HG02623 (cell line): Measurements from ENCODE around the gene ANKRD53.

ENCODE experiments used
- ATAC-seq: cut with Tn5 transposase; IDR thresholded peaks from one replicate; pipeline ENCODE4 v1.9.1; 2021; ENCODE audit warnings: moderate library complexity; ENCODE audit not compliant: unreplicated experiment

ANKRD53 gene, protein sequence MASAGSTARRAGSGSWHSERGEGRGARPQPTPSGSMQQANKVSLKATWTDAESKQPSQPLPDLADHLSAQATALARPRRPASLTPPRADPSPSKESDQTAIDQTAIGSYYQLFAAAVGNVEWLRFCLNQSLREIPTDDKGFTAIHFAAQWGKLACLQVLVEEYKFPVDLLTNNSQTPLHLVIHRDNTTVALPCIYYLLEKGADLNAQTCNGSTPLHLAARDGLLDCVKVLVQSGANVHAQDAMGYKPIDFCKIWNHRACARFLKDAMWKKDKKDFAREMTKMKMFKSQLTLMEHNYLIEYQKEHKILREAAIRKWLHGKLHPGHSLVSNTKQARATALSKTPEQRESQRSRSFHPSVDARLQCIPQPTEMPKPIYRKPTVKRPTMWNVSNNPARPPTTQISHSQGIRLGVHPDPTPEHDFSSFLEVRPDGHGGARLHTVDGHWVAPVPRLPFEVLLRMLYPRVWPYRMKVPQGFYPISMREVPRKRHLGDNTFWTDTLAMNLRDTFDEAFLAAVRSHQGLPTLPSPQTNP

DNA sequence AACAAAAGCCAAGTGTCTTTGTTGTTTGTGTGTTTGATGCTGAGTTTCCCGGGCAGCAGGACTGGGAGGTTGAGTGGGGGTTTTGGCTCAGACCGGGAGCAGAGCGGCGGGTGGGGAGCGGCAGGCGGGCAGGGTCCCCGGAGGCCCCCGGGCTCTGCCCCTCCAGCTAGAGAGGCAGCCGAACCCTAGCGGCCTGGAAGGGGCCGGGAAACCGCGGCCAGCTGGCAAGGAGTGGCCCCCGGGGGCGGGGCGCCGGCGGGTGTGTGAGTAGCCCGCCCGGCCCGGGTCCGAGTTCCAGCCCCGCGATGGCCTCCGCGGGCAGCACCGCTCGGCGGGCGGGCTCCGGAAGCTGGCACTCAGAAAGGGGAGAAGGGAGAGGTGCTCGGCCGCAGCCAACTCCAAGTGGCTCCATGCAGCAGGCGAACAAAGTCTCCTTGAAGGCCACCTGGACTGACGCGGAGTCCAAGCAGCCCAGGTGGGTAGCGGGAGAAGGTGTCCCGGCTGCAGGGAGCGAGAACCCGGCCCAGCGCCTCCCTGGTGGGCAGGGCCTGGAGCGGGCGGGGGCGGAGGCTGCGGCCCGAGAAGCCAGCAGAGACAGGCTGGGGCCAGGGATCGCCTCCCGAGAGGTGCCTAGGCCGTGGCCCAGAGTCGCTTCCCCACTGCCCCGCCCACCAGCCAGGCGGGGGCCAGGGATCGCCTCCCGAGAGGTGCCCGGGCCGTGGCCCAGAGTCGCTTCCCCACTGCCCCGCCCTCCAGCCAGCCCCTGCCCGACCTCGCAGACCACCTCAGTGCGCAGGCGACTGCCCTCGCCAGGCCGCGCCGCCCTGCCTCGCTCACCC lies at the start of gene ANKRD53:
Gene ANKRD53 (plus strand): TSS at position 290 of the 839 bp plus-strand sequence. CDS start 16 bp downstream, at position 306.
- ATAC-seq, result no peak

DNA sequence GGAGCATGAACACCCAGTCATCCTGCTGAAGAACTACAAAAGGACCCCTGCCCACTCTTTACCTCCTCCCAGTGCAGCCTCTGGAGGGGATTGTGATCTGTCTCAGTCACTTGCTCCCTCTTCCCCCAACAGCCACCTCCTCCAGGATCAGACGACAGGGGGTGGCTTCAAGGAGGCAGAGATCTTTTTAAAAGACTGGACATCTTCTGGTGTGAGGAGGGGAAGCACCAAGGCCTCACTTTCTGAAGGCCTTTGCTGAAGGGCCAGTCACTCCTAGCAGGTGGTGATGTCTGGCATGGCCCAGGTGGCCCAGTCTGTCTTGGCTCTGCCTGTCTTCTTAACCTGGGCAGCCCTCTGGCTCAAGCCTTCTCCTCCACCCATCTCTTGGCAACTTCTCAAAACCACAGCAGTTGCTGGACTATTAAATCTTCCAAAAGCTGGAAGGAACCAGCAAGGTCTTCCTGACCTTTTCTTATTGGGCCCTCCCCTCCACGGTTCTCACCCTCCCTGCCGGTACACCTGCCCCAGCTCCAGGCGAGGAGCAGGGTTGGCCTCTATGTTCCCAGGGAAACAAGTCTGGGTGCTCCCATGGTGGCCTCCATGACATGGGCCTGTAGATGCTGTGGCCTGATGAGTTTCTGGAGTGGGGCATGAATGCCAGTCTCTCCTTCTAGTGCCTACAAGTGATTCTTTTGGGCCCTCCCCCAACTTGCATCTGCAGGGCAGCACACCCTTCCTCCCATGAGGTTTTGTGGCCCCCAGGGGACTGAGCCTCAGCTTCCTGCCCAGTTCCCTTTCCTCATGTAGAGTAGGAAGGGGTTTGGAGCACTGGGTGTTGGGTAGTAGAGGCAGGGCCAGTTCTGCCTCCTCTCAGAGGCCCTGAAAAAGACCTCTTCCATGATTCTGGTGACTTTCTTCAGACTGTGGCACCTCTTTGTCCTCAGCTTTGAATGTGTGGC lies 47.8 kb upstream of the ANKRD53 start:
- no peak for ATAC-seq

DNA sequence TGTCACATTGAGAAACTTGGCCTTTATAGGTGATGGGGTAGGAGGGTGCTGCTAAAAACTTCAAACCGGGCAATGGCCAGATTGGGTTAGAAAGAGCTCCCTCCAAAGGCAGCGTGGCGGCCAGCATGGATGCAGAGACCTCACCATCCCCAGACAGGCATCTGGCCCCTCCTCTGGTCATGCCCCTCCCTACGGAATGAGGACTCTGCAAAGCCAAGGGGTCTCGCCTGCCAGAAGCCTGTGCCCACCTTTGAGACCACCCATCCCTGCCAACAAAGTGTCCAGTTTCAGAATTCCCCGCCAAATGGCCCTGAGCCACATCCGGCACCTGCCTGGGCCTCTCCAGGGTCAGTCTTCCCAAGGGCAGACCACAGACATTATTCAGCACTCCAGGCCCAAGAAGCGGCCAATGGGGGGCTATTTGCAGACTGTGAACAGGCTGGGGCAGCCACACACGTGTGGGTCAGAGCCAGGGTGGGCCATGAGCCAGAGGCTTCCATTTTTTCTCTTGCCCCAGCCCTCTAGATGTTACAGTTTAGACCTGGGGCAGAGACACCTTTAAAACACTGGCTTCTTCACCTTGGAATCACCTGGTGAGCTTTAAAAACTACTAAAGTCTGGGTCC lies 46.9 kb upstream of the ANKRD53 start:
- no peak for ATAC-seq

DNA sequence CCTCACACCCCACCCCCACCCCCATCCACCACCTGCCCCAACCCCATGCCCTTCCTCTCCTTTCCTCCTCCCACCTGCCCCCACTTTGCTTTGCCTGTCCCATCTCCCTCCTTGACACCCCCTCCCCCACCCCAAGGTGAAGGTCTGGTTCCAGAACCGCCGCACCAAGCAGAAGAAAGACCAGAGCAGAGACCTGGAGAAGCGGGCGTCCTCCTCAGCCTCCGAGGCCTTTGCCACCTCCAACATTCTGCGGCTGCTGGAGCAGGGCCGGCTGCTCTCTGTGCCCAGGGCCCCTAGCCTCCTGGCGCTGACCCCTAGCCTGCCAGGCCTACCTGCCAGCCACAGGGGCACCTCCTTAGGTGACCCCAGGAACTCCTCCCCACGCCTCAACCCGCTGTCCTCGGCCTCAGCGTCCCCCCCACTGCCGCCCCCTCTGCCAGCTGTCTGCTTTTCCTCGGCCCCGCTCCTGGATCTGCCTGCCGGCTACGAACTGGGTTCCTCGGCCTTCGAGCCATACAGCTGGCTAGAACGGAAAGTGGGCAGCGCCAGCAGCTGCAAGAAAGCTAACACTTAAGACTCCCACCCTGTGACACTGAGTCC lies 45.7 kb upstream of the ANKRD53 start:
- no peak for ATAC-seq

DNA sequence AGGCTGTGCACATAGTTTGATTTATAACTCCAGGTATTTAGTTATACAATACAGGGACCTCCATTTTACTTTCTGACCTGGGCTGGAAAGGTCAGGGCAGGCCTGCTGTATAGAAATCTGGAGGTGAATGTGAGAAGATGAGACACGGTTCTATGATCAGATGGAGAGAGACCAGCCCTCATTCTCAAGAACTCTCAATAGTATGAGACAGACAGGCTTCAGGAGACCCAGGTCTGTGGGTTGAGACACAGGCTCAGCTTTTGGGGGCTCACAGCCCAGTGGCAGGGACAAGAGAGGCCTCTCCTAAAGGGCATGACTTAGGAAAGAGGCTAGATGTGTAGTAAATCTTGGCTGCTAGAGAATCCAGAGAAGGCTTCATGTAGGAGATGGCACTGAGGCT lies 43.4 kb upstream of the ANKRD53 start:
- ATAC-seq, result no peak

DNA sequence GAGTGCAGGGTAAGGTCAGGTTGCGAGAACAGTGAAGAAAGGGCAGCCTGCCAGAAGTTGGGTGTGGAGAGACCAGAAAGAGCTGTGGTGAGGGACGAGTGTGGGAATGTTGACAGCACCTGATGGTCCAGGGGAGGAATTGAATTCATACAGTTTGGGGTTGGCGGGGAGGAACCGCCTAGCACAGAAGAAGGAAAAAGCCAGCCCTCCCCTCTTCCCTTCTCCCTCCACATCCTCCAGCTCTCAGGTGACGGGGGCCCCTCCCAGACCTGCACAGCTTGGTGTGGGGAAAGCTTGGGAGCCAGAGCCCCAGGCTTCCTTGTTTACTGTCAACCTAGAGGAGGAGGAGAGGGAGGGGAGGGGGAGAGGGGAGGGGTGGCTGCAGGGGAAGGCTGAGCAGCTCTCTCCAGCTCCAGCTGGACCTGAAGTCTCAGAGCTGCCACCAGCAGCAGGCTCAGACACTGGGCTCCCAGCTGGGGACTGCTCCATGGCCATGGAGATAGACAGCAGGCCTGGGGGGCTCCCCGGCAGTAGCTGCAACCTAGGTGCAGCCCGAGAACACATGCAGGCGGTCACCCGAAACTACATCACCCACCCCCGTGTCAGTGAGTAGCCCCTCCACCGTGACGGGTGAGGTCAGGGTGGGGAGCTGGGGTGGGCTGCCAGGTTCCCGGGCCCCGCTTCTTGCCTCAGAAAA lies 42.8 kb upstream of the ANKRD53 start, which contains the start of gene ATP6V1B1:
Gene ATP6V1B1 (plus strand): TSS at position 433 of the 697 bp plus-strand sequence. CDS start 55 bp downstream, at position 488.
- no peak for ATAC-seq

DNA sequence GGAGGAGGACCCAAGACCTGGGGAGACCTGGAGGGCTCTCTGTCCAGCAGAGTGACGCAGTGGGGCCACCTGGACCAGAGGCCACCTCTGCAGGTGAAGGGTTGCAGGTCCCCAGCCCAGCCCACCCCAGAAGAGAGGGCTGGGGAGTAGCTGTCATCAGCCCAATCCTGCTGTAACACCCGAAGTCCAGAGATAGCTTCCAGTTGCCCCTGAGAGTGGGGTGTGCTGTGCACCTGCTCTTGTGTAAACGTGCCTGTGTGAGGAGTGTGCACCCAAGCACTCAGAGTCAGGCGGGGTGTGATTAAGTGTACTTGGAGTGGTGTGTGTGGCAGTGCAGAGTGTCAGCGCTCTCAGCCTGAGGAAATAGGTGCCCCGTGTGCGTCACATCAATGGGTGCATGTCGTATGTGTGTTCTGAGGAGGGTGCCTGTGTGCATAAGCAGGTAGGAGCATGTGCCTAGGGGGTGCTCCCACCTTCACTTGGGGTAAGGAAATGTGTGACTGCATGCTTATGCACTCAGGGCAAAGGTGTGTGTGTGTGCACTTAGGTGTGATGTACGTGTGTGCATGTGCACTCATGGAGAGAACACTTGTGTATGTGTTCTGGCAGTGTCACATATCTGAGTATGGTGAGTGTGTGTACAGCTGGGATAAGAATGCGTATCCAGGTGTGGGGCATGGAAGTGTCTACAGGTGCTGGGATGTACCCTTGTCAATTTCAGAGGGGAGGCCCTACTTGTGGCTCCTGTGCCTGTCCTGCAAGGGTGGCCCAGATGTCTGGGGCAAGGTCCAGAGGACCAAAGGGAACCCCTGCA lies 42.1 kb upstream of the ANKRD53 start:
- no peak for ATAC-seq

DNA sequence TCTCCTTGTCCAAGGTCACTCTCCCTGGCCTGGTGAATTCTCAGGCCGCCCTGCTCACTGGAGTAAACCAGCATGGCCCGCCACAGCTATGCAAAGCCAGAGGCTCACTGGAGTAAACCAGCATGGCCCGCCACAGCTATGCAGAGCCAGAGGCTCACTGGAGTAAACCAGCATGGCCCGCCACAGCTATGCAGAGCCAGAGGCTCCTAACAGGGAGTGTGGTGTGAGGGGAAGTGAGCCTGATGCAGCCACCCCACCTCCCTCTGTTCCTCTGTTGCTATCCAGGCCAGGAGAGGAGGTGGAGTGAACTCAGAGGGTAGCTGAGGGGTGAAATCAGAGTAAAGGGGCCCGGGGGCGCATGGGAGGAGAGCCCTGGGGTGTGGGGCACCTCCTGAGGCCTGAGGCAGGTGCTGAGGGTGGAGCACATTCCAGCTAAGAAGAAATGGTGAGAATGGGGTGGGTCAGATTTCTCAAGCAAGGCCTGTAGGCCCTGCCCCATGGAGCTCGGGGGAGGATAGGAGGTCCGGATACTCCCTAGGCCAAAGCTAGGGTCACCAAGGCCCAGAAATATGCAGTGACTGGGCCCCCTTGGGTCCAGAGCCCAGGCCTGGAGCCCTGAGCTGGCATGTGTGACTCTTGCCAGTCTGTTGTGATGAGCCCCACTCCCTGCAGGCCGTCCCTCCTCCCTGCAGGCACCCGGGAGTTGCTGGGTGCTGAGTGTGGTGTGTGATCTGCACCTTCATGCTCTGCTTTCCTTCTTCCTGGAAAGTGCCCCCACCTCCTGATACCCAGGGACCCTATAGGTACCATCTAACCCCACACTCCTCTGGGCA lies 41.2 kb upstream of the ANKRD53 start:
- no peak for ATAC-seq

DNA sequence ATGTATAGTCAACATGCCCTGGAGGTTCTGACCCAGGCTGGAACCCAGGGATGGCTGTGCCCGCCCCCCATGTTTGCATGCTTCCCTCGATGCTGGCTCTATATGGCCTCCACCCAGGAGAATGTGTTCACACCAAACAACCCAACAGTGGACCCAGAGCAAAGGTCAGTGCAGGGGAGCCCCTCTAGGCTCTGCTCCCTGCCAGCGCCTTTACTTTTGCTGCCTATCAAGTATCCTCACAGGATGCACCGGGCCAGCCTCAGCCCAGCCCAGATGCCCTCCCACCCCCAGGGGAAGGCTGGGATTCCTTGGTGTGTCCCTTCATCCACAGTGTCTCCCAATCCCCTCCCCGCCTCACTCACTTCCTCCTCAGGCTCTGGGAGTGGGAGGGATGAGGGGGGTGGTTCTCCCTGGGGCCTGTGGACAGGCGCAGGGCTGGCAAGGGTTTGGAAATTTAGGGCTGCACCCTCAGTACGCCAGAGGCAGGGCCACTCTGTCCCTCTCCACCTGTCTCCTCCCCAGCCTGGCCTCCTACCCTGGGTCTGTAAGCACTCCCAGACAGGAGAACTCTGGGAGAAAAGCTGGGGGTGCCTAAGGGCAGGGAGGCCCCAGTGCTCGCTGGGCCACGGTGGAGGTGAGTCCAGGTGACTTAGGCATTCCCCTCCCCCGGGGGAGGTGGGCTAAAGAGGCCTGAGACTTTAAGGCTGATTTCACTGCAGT lies 40.4 kb upstream of the ANKRD53 start:
- ATAC-seq, result no peak

DNA sequence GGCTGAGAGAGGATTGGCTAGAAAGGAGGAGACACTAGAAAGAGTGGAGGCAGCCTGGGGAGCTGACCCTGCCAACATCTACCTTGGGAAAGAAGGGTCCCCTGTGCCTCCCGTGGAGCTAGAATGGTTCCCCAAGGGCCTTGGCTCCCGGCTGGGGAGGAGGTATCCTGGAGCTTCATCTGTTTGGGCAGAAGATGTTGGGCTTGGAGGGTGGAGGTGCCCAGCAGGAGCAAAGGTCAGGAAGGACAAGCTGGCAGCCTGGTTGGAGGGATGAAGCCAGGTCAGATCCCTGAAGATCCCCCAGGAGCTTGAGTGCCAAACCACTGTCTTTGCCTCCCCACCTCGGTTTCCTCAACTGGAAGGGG lies 39.9 kb upstream of the ANKRD53 start:
- no peak for ATAC-seq

DNA sequence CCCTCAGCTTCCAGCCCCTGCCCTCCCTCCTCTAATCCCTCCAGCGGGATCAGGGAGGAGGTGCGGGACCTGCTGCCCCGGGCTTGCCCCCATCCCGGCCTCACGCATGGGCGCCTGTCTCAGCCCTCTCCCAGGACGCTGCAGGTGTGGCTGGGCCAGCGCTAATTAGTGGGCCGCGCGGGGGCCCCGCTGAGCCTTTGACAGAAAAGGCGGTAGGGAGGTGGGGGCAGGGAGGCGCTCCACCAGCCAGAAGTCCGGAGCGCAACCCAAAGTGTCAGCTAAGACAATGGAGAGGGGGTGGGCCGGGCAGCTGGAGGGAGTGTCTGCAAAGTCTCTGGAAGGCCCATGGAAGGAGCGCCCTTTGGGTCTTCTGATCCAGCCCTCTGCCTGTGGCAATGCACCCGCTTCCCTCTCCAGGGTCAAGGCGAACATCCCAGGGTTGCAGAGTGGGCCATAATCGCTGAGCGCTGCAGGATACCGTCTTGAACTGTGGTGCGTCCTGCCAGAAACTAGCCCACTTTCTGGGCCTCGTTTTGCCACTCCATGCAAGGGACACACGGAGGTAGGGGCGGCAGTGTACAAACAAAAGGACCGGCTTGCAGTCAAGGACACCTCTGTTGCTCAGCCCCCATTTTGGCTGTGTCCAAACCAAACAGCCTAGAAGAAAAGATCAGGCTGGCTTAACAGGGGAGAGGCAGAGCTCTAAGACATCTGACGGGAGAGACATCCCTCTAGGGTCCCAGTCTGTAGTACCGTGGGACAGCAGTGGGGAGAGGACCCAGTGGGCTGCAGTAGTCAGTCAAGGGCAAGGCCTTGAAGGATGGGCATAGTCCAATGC lies 39.2 kb upstream of the ANKRD53 start:
- no peak for ATAC-seq

DNA sequence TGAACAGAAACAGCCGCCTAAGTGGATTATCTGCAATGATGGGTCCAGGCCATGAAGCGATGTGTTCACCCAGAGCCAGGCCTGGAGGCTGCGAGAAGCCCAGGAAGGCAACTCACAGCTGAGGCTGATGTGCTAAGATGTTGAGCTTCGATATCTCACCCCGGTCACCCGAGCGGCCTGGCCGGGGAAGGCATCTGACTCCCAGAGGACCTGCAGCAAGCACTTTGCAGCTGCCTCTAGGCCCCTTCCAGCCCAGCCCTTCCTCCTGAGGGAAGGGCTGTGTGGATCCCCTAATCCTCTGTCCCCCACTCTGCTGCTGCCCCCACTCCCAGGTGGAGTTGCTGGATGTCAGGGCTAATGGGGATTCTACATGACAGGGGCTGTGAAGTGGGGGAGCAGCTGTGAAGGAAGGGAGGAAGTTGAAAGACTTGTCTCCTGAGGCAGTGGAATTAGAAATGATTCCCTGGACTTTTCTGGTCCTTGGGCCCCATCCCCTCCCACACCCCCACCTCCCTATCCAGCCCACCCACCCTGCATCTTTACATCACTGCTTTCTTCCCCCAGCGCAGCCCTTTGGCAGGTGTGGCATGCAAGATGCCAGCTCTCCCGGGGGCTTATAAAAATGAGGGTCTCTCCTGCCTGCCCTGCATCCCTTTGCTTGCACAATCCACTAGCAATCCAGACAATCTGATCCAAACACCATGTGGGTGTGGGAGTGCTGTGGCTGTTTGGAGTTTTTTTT lies 38.4 kb upstream of the ANKRD53 start:
- ATAC-seq, result no peak

DNA sequence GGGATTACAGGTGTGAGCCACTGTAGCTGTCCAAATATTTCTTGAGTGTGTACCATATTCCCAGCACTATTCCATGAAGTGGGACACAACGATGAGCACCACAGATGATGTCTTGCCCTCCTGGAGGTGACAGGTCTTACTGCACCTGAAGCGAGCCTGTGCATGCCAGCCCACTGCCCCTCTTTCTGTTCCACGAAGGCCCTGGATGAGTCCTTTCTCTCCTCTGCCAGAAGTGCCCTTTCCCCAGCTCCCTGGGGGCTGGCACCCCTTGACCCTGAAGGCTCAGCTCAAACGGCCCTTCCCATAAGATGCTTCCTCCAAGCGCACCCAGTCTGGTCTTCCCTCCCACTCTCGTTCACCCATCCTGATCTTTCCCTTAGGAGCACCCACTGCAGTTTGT lies 37.2 kb upstream of the ANKRD53 start:
- no peak for ATAC-seq

DNA sequence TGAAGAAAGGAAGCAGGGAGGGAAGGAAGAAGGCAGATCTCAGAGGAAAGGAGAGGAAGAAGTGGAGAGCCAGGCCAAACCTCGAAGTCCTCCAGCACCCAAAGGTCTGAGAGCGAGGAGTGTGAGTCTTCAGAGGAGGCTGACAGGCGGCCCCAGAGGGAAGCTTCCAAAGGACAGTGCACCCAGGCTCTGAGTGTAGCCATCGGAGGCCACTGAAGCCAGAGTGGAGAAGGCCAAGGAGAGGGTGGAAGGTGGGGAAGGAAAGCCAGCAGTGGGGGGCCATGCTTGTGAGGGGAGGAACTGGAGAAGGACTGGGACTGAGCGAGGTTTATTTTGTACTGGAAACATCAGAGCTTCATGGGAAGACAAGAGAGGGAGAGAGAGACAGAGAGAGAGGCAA lies 36.7 kb upstream of the ANKRD53 start:
- no peak for ATAC-seq
